Aorta (tissue), 5 donors: ENCODE results near the gene RELL2. TPM values are rescaled to one million over a fixed set of nuclear protein-coding genes. Genes with fewer than 3 reads are reported as not detected.
A peak's percentile ranks its signal among the peaks of the same experiment; 100 is the strongest.

Source experiments
- ATAC-seq: fragments of 200-7000 bp; cut with Tn5 transposase; one replicate; pipeline ENCODE4 v1.9.1; 2022; ENCODE audit warnings: moderate library complexity; ENCODE audit not compliant: low FRiP score
- DNase-seq, 2 donors: peaks; one replicate each; pipeline ENCODE4 v3.0.0-alpha.2; 2020
- H3K27ac ChIP-seq, 2 donors: one replicate each; pipeline ENCODE4 v1.5.1; 2013; ENCODE audit warnings: low read length in 2 of 2, mild to moderate bottlenecking in 2 of 2, moderate library complexity in 2 of 2, control low read depth in 1 of 2, inconsistent platforms in 1 of 2, low read depth in 1 of 2
- H3K27me3 ChIP-seq, 2 donors: one replicate each; pipeline ENCODE4 v1.6.1; 2013; ENCODE audit warnings: control low read depth in 1 of 2, low read length in 1 of 2, mild to moderate bottlenecking in 1 of 2, moderate library complexity in 1 of 2; ENCODE audit not compliant: insufficient read depth in 2 of 2, control insufficient read depth in 1 of 2
- H3K36me3 ChIP-seq, 2 donors: one replicate each; pipeline ENCODE4 v1.6.1; 2013; ENCODE audit warnings: control low read depth in 1 of 2, low read length in 1 of 2, mild to moderate bottlenecking in 1 of 2; ENCODE audit not compliant: insufficient read depth in 2 of 2, control insufficient read depth in 1 of 2
- H3K4me1 ChIP-seq, 2 donors: one replicate each; pipeline ENCODE4 v1.6.1; 2013; ENCODE audit warnings: low read length in 2 of 2, control low read depth in 1 of 2, mild to moderate bottlenecking in 1 of 2, moderate library complexity in 1 of 2; ENCODE audit not compliant: insufficient read depth in 2 of 2, control insufficient read depth in 1 of 2
- H3K4me3 ChIP-seq, 2 donors: one replicate each; pipeline ENCODE4 v1.5.1; 2013; ENCODE audit warnings: low read length in 2 of 2, control low read depth in 1 of 2, mild to moderate bottlenecking in 1 of 2
- H3K9me3 ChIP-seq: one replicate; pipeline ENCODE4 v1.6.1; 2013; ENCODE audit warnings: mild to moderate bottlenecking, low read length; ENCODE audit not compliant: control insufficient read depth
- WGBS, 2 donors: extraction: QIAGEN DNeasy Blood & Tissue Kit; methylation state at CpG; one replicate each; pipeline ENCODE4 v1.1.7; 2013; 5-methylcytosine and 5-hydroxymethylcytosine counted together
- intact Hi-C, 2 donors: fragments of 100-400 bp; cut with DNase I; formaldehyde crosslinking; loops; one replicate each; pipeline versions ENCODE4 v1.14.2 to v1.15.0; 2022
- long read RNA-seq, 2 donors: library from polyadenylated mRNA; unstranded; transcript quantifications; one replicate each; pipeline ENCODE4 v2.0.0, GENCODE V29; 2020 to 2021
- polyA plus RNA-seq, 2 donors: library from polyadenylated mRNA; stranded (reverse); fragments of 200-250 nt; gene quantifications; one replicate each; pipeline ENCODE4 v1.2.3, GENCODE V29; 2013
- total RNA-seq, 2 donors: library from RNA; stranded (reverse); fragmentation: NEBNext Ultra II Directional; extraction: Animal tissue kit (Norgen Biotek cat#: 25700); gene quantifications; one replicate each; pipeline ENCODE4 v1.2.1, GENCODE V29; 2021
- donor health status: healthy with polysubstance abuse.
- donor health status: Bipolar disorder and iron deficiency.
- donor health status: DM: no; HTN: no; CAD: no.
- donor health status: DM: no; HTN: no; CAD: no.
- donor health status: DM: yes; HTN: yes; CAD: no.

The RELL2 gene
- total RNA-seq (1 to 10 TPM; 1.5 to 1.9 TPM), polyA plus RNA-seq (1 to 10 TPM in 1 of 2 donors, under 1 TPM in 1; 0.63 to 2.9 TPM)
- long read RNA-seq, donor 1, transcript RELL2-202 (8 exons, 2,154 nt): major isoform, 11 of 30 reads
- long read RNA-seq, donor 1, transcript RELL2-201 (7 exons, 2,520 nt): minor isoform, 5 of 30 reads
- long read RNA-seq, donor 1, partial matches to known transcripts: 6 of 30 reads
- long read RNA-seq, donor 1, other reads (novel, unspliced or antisense): 5 of 30 reads
- long read RNA-seq, donor 2, partial matches to known transcripts: 1 of 4 reads
- long read RNA-seq, donor 2, other reads (novel, unspliced or antisense): 1 of 4 reads

GRCh38 chr5:141636413-141637122, at the start of gene RELL2, which contains the start of gene HDAC3:
Gene RELL2 (plus strand): TSS chr5:141636997. CDS start chr5:141638226, 1,229 bp downstream.
Gene HDAC3 (minus strand): TSS chr5:141636849. CDS start chr5:141636790, 59 bp downstream.
- Histone ChIP-seq H3K36me3 (peaks cover 0 to 3% of the 10 kb centered on the region in 2 donors), H3K4me3 (peak within 1 kb of the TSS; percentile 44 to 83), H3K4me1 (no peaks in the 10 kb centered on the region), H3K27ac (peak within 1 kb of the TSS in 1 of 2 donors; percentile 14), H3K27me3 (no peaks in the 10 kb centered on the region), H3K9me3 (no peaks in the 10 kb centered on the region)
- peak; percentile 97 for ATAC-seq
- 0% methylated on average over 48 to 55 of the region's 55 CpGs for WGBS, 2 donors
- intact Hi-C loops: no loop called here
- peak; percentile 95 to 98 for DNase-seq

GRCh38 chr5:141590127-141590526, 46.7 kb upstream of the RELL2 start:
- peaks cover 4% of the 10 kb centered on the region in 2 donors for H3K36me3 ChIP-seq
- intact Hi-C loops: no loop called here
- DNase-seq (no peak), ATAC-seq (no peak)
- WGBS, 2 donors: 78 to 83% methylated on average over 2 of the region's 2 CpGs
- H3K27me3 ChIP-seq: no peaks in the 10 kb centered on the region
- H3K4me3 ChIP-seq: no peak overlapping the region
- no peaks in the 10 kb centered on the region for H3K4me1 ChIP-seq
- no peak overlapping the region for H3K27ac ChIP-seq
- no peaks in the 10 kb centered on the region for H3K9me3 ChIP-seq

- intact Hi-C loops: no loop called here
- no peak for DNase-seq
- 95 to 96% methylated on average over 1 of the region's 1 CpG for WGBS, 2 donors
- Histone ChIP-seq H3K9me3 (no peaks in the 10 kb centered on the region), H3K4me3 (no peak overlapping the region), H3K4me1 (peaks cover 0 to 5% of the 10 kb centered on the region in 2 donors), H3K27me3 (no peaks in the 10 kb centered on the region), H3K36me3 (no peaks in the 10 kb centered on the region), H3K27ac (no peak overlapping the region)
- ATAC-seq: no peak
Observed at GRCh38 chr5:141596867-141597266, 39.9 kb upstream of the RELL2 start.

- intact Hi-C loops: no loop called here
- WGBS, 2 donors: 85 to 87% methylated on average over 2 of the region's 2 CpGs
- Histone ChIP-seq H3K27ac (peak overlapping the region in 1 of 2 donors; percentile 25), H3K27me3 (no peaks in the 10 kb centered on the region), H3K36me3 (no peaks in the 10 kb centered on the region), H3K9me3 (no peaks in the 10 kb centered on the region), H3K4me3 (no peak overlapping the region), H3K4me1 (peaks cover 0 to 5% of the 10 kb centered on the region in 2 donors)
- DNase-seq (no peak), ATAC-seq (no peak)
Observed at GRCh38 chr5:141597394-141597793, 39.4 kb upstream of the RELL2 start.

GRCh38 chr5:141597814-141598213, 39.0 kb upstream of the RELL2 start:
- Histone ChIP-seq H3K27ac (peak overlapping the region in 1 of 2 donors; percentile 59), H3K27me3 (no peaks in the 10 kb centered on the region), H3K4me3 (no peak overlapping the region), H3K9me3 (no peaks in the 10 kb centered on the region), H3K4me1 (peaks cover 0 to 5% of the 10 kb centered on the region in 2 donors), H3K36me3 (no peaks in the 10 kb centered on the region)
- WGBS, 2 donors: 95 to 98% methylated on average over 2 of the region's 2 CpGs
- intact Hi-C loops: no loop called here
- ATAC-seq (no peak), DNase-seq (no peak)

GRCh38 chr5:141598391-141599345, 38.1 kb upstream of the RELL2 start:
- 10 to 21% methylated on average over 3 of the region's 3 CpGs for WGBS, 2 donors

GRCh38 chr5:141602606-141603005, 34.2 kb upstream of the RELL2 start:
- intact Hi-C loops: no loop called here
- peaks cover 0 to 3% of the 10 kb centered on the region in 2 donors for H3K4me1 ChIP-seq
- H3K27me3 ChIP-seq: no peaks in the 10 kb centered on the region
- WGBS, 2 donors: 91 to 93% methylated on average over 1 of the region's 1 CpG
- H3K36me3 ChIP-seq: no peaks in the 10 kb centered on the region
- no peak overlapping the region for H3K4me3 ChIP-seq
- ATAC-seq (no peak), DNase-seq (no peak)
- H3K27ac ChIP-seq: no peak overlapping the region
- no peaks in the 10 kb centered on the region for H3K9me3 ChIP-seq

More at GRCh38 chr5:141598391-141599345, 38.1 kb upstream of the RELL2 start:
- peaks cover 0 to 5% of the 10 kb centered on the region in 2 donors for H3K4me1 ChIP-seq
- H3K27me3 ChIP-seq: no peaks in the 10 kb centered on the region
- H3K27ac ChIP-seq: peak overlapping the region; percentile 67 to 87
- no peaks in the 10 kb centered on the region for H3K9me3 ChIP-seq
- DNase-seq (no peak), ATAC-seq (peak; percentile 74)
- no peak overlapping the region for H3K4me3 ChIP-seq
- H3K36me3 ChIP-seq: no peaks in the 10 kb centered on the region
- intact Hi-C loops: no loop called here
